Activated T-cell treated with anti-CD3 and anti-CD28 coated beads, Interleukin-2, amount 50 U/mL, for 4 hours (primary cell): ENCODE measurements around the gene CHIA. TPM values are rescaled to one million over a fixed set of nuclear protein-coding genes. Genes with fewer than 3 reads are reported as not detected.

Source experiments
- ATAC-seq, 2 donors: fragments of 200-7000 bp; cut with Tn5 transposase; one replicate each; pipeline ENCODE4 v1.10.0; 2021
- DNase-seq: peaks from one replicate; pipeline ENCODE4 v3.0.0-alpha.2; 2020
- H3K27me3 Mint-ChIP-seq: one replicate; pipeline ENCODE4 v1.8.0; 2021; ENCODE audit warnings: low read depth, mixed read lengths
- H3K36me3 Mint-ChIP-seq: one replicate; pipeline ENCODE4 v1.8.0; 2022; ENCODE audit warnings: mixed read lengths; ENCODE audit not compliant: insufficient read depth
- H3K4me1 Mint-ChIP-seq: one replicate; pipeline ENCODE4 v1.8.0; 2021; ENCODE audit warnings: low read depth, mixed read lengths
- H3K4me3 Mint-ChIP-seq: one replicate; pipeline ENCODE4 v1.8.0; 2021; ENCODE audit warnings: mild to moderate bottlenecking, moderate library complexity, mixed read lengths
- H3K9me3 Mint-ChIP-seq: one replicate; pipeline ENCODE4 v1.8.0; 2021; ENCODE audit warnings: mixed read lengths
- total RNA-seq, 3 donors: library from RNA; stranded (reverse); gene quantifications; one replicate each; pipeline ENCODE4 v1.2.1, GENCODE V29; 2021

CHIA gene
- total RNA-seq, 3 donors from 2014 or later, result not detected

- DNase-seq (no peak), ATAC-seq (no peak)
- Mint-ChIP-seq H3K4me3 (no peak overlapping the region), H3K9me3 (no peaks in the 10 kb centered on the region), H3K4me1 (no peaks in the 10 kb centered on the region), H3K27me3 (peaks cover 13% of the 10 kb centered on the region), H3K36me3 (no peaks in the 10 kb centered on the region)
These were observed 71.1 kb downstream of the CHIA start for GRCh38 chr1:111361761-111362160.

- ATAC-seq, result no peak
- no peaks in the 10 kb centered on the region for H3K9me3 Mint-ChIP-seq
- no peaks in the 10 kb centered on the region for H3K4me1 Mint-ChIP-seq
- no peaks in the 10 kb centered on the region for H3K36me3 Mint-ChIP-seq
- DNase-seq, result no peak
- H3K27me3 Mint-ChIP-seq, result peaks cover 19% of the 10 kb centered on the region
- H3K4me3 Mint-ChIP-seq, result no peak overlapping the region
These were observed 74.0 kb downstream of the CHIA start for GRCh38 chr1:111364690-111365089.

GRCh38 chr1:111366256-111366655 is 75.6 kb downstream of the CHIA start:
- Mint-ChIP-seq H3K9me3 (no peaks in the 10 kb centered on the region), H3K4me3 (no peak overlapping the region), H3K4me1 (no peaks in the 10 kb centered on the region), H3K27me3 (peaks cover 24% of the 10 kb centered on the region), H3K36me3 (no peaks in the 10 kb centered on the region)
- no peak for DNase-seq
- ATAC-seq, result no peak

- DNase-seq, result no peak
- peaks cover 36% of the 10 kb centered on the region for H3K27me3 Mint-ChIP-seq
These were observed 78.5 kb downstream of the CHIA start for GRCh38 chr1:111369177-111369576.

GRCh38 chr1:111369645-111370044 is 79.0 kb downstream of the CHIA start:
- no peaks in the 10 kb centered on the region for H3K9me3 Mint-ChIP-seq
- no peak for DNase-seq
- no peaks in the 10 kb centered on the region for H3K4me1 Mint-ChIP-seq
- no peak overlapping the region for H3K4me3 Mint-ChIP-seq
- H3K36me3 Mint-ChIP-seq, result no peaks in the 10 kb centered on the region
- peaks cover 38% of the 10 kb centered on the region for H3K27me3 Mint-ChIP-seq
- ATAC-seq, result no peak

More at GRCh38 chr1:111369177-111369576, 78.5 kb downstream of the CHIA start:
- Mint-ChIP-seq H3K36me3 (no peaks in the 10 kb centered on the region), H3K4me1 (no peaks in the 10 kb centered on the region), H3K9me3 (no peaks in the 10 kb centered on the region), H3K4me3 (no peak overlapping the region)
- ATAC-seq, result no peak

Other genes starting within 250 kb of the CHIA start
- gene DRAM2, start 150.8 kb upstream of the CHIA start, total RNA-seq, result 10 to 100 TPM; 10.7 to 12.8 (median 12.6) TPM
- 10 to 100 TPM; 24.1 to 33.5 (median 31.5) TPM for gene CEPT1, start 150.6 kb upstream of the CHIA start, total RNA-seq
- 100 to 1,000 TPM; 127 to 158 (median 134) TPM for gene DENND2D, start 90.2 kb upstream of the CHIA start, total RNA-seq
- gene CHI3L2, start 63.1 kb upstream of the CHIA start, total RNA-seq, result 1 to 10 TPM; 1.2 to 2.3 (median 1.8) TPM
- 1 to 10 TPM in 2 of 3 donors, under 1 TPM in 1; 0.76 to 1.9 (median 1.2) TPM for gene OVGP1, start 136.9 kb downstream of the CHIA start, total RNA-seq
- gene WDR77, start 158.4 kb downstream of the CHIA start, total RNA-seq, result 10 to 100 TPM; 89.6 to 95.0 (median 93.7) TPM
- 100 to 1,000 TPM; 301 to 332 (median 319) TPM for gene ATP5PB, start 158.6 kb downstream of the CHIA start, total RNA-seq
- 1 to 10 TPM; 2.6 to 3.6 (median 2.6) TPM for gene C1orf162, start 183.1 kb downstream of the CHIA start, total RNA-seq
- not detected for gene ADORA3, start 212.8 kb downstream of the CHIA start, total RNA-seq
- not detected for gene TMIGD3, start 212.8 kb downstream of the CHIA start, total RNA-seq